Measurements from ENCODE around the gene ERC1.
A peak's percentile ranks its signal among the peaks of the same experiment; 100 is the strongest.

Gene ERC1

DNA sequence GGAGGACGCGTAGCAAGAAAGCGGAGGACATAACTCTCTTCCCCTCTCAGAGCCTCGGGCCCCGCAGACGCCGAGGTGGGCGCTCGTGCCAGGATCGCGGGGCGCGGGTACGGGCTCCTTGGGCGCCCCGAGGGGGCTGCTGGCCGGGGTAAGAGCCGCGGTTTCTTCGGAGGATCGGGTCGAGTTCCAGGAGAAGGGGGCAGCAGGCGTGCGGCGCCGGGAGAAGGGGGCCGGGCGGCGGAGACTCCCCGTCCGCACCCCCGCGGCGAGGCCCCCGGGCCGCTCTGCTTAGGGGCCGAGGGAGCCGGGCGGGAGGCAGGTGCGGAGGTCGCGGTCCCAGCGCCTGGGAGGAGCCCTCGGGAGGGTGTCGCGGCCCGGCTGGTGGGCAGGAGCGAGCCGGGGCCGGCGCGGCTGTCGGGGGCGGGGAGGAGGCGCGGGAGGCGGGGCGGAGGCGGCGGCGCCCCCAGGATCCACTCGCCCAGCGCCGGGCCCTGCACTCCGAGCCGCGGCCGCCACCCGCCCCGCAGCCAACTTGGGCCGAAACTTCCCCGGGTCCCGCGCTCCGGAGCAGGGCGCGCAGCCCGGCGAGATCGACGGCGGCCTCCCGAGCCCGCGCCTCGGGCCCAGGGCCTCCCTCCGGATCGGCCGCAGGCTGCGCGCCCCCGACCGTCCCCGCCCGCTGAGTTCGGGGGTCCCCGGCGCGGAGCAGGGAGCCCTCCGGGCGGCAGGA is 539.0 kb downstream of the ERC1 start:
- TF ChIP-seq, protein P1, sequence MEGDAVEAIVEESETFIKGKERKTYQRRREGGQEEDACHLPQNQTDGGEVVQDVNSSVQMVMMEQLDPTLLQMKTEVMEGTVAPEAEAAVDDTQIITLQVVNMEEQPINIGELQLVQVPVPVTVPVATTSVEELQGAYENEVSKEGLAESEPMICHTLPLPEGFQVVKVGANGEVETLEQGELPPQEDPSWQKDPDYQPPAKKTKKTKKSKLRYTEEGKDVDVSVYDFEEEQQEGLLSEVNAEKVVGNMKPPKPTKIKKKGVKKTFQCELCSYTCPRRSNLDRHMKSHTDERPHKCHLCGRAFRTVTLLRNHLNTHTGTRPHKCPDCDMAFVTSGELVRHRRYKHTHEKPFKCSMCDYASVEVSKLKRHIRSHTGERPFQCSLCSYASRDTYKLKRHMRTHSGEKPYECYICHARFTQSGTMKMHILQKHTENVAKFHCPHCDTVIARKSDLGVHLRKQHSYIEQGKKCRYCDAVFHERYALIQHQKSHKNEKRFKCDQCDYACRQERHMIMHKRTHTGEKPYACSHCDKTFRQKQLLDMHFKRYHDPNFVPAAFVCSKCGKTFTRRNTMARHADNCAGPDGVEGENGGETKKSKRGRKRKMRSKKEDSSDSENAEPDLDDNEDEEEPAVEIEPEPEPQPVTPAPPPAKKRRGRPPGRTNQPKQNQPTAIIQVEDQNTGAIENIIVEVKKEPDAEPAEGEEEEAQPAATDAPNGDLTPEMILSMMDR (IDR thresholded peaks at IDR 0.05; ENCODE audit: insufficient read depth, low read depth, low read length, missing control alignments): no peak
- no peak overlapping the region for H3K4me3 ChIP-seq (ENCODE audit: low read length)
- no peak for DNase-seq (ENCODE audit: low read depth)

DNA sequence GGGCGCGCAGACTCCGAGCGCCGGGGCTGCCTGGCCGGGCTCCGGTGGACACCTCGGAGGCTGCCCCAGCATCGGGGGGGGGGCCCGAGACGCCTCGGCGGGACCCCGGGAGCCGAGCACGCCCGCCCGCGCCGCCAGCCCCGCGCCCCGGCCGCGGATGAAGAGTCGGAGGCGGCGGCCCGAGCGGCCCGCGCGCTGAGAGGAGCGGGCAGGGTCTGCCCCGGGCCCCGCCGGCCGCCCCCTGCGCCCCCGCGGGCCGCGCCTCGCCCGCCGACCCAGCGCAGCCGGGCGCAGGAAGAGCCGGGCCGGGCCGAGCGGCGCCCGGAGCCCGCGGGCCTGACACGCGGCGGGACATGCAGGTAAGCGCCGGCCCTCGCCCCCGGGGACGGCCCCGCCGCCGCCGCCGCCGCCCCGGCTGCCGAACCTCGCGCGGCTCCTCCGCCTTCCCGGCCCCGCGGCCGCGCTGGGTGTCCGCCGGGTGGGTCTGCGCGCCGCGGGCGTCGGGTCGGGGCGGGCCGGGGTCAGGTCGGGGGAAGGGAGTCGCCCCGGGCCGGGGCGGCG is 539.6 kb downstream of the ERC1 start:
- H3K4me3 ChIP-seq (ENCODE audit: low read length): no peak overlapping the region
- TF ChIP-seq, protein P1 (IDR thresholded peaks at IDR 0.05; ENCODE audit: insufficient read depth, low read depth, low read length, missing control alignments): no peak
- DNase-seq (ENCODE audit: low read depth): no peak

DNA sequence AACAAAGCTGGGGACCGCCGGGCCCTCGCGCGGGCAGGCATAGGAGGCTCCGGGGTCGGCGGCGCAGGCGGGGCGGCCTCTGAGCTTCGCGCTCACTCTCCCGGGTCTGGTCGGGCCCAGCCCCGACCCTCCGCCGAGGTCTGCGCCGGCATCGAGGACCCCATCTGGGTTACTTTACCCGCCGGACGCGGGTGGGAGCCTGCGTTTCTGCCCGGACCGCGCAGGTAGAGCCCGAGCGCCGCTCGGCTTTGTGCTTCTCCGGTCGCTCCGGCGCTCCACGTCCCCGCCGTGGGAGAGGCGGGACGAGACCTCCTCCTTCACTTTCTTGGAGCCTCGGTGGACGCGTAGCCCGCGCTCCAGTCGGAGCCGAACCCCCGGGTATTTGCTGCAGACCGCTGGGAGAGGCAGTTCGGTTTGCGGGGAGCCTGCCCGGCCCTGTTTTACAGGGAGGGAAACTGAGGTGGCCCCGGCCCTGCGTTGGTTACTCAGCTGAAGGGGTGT is 540.2 kb downstream of the ERC1 start:
- TF ChIP-seq, protein P1 (IDR thresholded peaks at IDR 0.05; ENCODE audit: insufficient read depth, low read depth, low read length, missing control alignments): no peak
- no peak for DNase-seq (ENCODE audit: low read depth)
- H3K4me3 ChIP-seq (ENCODE audit: low read length): peak overlapping the region; percentile 33

DNA sequence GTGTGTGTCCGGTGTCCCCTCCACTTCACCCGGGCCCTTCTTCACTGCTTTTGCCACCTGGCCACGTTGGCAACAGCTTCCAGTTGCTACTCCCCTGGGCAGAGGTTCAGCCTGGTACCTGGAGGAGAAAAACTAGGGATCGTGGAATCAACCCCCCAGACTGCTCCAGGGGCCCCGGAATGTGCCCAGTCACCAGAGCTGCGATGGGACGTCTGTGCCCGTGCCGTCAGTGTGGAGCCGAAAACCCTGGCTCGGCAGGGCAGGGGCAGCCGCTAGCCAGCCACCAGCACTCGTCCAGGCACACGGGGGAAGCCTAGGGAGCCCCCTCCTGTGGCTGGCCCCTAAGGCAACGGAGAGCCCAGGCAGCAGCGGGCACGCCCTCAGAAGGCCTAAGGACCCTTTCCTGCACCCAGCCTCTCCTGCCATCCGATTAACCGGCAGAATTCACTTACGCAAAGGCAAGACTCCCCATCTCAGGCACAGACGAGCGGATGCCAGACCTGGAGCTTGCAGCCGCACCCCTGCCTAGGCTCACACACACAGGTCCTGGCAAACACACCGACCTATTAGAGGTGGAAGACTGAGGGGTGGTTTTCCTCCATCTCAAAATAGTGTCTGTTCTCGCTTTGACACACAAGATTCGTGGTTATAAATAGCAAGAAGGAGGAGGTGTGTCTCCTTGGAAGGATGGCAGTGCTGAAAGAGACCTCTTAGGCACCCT is 540.8 kb downstream of the ERC1 start:
- DNase-seq (ENCODE audit: low read depth): no peak
- TF ChIP-seq, protein P1 (IDR thresholded peaks at IDR 0.05; ENCODE audit: insufficient read depth, low read depth, low read length, missing control alignments): no peak
- peak overlapping the region; percentile 33 for H3K4me3 ChIP-seq (ENCODE audit: low read length)

DNA sequence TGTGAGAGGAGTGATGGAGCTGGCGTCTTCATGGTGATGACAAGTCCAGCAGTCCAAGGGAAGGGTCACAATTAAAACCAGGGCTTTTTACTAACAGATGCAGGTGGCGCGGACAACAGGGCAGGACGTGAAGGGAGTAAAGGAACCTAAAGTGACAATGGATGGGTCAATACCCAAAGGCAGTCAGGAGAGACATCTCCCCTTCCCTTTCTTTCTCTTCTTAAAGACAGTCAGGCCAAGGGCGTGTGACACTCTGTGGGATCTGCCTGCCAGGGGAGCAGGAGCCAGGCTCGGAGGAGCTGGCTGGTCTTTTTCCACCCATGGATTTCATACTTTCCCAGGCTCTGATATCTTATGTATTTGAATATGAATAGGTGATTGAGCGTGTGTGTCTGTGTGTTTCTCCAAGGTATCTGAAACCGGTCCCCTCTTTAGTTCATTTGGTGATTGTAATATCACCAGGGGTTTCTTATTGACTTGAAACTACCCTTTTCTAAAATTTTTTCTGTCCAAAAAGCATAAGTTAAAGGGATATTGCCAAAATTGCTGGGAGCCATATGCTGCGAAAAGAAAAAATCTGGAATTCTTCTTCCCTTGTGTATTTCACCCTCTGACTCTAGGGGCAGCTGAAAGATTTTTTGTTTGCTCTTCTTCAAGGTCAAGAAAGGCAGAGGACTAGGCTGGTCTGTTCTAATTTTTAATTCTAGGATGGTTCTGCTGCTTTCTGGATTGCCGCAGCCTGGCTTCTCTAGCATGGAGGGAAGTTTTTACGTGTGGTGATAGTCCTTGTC is 541.5 kb downstream of the ERC1 start:
- no peak overlapping the region for H3K4me3 ChIP-seq (ENCODE audit: low read length)
- no peak for DNase-seq (ENCODE audit: low read depth)
- TF ChIP-seq, protein P1 (IDR thresholded peaks at IDR 0.05; ENCODE audit: insufficient read depth, low read depth, low read length, missing control alignments): no peak

DNA sequence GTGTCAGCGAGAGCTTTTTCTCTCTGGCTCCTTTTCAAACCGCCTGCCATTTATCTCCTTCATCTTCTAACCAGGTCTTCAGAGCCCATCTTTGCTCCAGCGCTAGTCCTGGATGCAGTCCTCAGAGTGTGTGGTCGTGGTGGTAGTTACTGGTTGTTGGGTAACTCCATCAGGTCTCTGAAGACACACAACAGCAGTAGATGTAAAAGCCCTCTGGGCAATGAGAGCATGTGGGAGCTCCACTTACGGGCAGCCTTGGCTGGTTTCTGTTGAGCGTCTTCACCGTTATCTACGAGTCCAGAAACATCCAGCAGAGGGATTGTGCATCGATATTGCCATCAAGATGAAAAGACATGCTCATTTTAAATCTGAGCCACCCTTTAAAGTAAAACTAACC is 542.2 kb downstream of the ERC1 start:
- H3K4me3 ChIP-seq (ENCODE audit: low read length): no peak overlapping the region
- TF ChIP-seq, protein P1 (IDR thresholded peaks at IDR 0.05; ENCODE audit: insufficient read depth, low read depth, low read length, missing control alignments): no peak
- no peak for DNase-seq (ENCODE audit: low read depth)
